Fibroblast of upper back skin (primary cell): Measurements from ENCODE around the gene TMEM171.

ENCODE experiments used
- DNase-seq: peaks from one replicate; pipeline ENCODE4 v3.0.0-alpha.2; 2013

TMEM171 gene

GRCh38 chr5:73153513-73153912, 33.1 kb downstream of the TMEM171 start:
- no peak for DNase-seq

DNA sequence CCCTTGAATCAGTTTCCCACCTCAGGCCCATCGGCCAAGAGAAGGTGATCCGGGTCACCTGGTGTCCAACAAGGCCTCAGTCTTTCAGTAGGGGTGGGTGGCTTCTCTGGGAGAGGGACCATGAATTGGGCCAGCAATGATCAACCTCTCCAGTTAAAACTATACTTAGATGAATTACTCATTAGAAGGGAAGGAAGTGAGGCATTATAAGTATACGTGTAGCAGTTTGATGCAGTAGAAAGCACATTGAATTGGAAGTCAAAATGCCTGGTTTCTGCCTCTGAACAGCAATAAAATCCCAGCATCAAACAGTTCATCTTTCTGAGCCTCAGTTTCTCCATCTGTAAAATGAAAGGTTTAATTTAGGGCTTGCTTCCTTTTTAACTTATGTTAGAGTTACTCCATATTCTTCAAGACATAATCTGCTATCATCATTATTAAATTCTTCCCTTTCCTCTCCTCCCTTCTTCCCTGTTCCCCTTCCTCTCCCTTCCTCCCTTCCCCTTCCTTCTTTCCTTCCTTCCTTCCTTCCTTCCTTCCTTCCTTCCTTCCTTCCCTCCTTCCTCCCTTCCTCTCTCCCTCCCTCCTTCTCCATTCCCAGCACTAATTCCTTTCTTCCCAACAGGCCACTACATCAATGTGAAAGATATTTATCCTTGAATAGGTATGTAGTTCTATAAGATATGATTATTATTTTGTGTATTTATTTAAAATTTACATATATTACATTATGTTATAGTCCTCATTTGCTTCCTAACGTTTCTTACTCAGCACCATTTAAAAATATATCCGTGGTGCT, 34.0 kb downstream of the TMEM171 start:
- DNase-seq, result no peak

- DNase-seq, result peak; percentile 86
Observed at GRCh38 chr5:73155271-73156222, 35.2 kb downstream of the TMEM171 start.

DNA sequence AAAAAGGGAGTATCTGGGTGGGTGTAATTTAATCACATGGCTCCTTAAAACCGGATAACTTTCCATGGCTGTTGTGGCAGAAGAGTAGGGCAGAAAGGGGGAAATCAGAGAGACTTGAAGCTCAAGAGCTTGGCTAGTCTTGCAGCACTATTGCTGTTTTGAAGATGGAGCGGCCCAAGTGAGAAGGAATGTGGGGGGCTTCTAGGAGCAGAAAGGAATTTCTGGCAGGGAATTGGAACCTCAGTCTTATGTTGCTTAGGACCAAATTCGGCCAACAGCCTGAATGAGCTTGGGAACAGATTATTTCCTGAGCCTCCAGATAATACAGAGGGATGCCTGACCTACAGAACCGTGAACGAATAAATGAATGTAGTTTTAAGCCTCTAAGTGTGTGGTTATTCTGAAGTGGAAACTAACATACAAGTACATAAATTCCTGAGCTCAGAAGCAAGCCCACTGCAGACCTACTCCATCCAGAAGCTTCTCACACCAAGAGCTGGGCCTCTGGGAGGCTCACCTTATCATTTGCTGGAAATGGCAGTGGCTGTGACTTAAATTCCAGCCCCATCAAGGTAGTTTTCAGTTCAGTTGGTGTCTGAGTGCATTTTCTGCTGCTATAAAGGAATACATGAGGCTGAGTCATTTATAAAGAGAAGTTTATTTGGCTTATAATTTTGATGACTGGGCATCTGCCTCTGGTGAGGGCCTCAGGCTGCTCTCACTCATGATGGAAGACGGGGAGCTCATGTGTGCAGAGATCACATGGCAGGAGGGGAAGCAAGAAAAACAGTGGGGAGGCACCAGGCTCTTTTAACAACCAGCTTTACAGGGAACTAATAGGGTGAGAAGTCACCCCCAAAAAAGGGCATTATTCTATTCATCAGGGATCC, 37.3 kb downstream of the TMEM171 start:
- peak; percentile 30 for DNase-seq

- DNase-seq, result no peak
Observed at GRCh38 chr5:73158313-73158712, 37.9 kb downstream of the TMEM171 start.

DNA sequence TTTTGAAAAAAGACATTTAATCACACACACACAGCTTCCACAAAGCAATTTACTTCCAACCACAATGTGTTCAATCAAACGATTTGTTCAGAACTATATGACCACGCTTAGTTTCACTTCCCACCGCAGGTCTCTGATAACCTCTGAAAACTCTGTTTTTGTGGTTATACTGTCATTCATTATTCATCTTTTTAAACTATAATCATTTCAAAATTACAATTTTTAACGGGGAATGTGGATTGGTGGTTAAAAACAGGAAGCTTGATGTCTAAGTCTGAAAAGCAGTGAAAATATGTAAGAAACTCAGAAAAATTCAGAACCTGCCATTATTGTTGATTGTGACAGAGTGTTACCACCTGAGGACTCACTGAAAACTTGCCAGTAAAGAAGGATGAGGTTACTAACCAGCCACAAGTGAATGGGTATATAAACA, 39.9 kb downstream of the TMEM171 start:
- DNase-seq, result no peak

- no peak for DNase-seq
Observed at GRCh38 chr5:73170522-73170921, 50.1 kb downstream of the TMEM171 start.

GRCh38 chr5:73171495-73171894, 51.1 kb downstream of the TMEM171 start:
- DNase-seq, result no peak

GRCh38 chr5:73172951-73173350, 52.6 kb downstream of the TMEM171 start, which contains the start of gene TMEM174:
TMEM174 (plus strand) TSS chr5:73173193; CDS start chr5:73173244, 51 bp downstream.
- no peak for DNase-seq

- no peak for DNase-seq
Observed at GRCh38 chr5:73174100-73174815, 53.9 kb downstream of the TMEM171 start.

DNA sequence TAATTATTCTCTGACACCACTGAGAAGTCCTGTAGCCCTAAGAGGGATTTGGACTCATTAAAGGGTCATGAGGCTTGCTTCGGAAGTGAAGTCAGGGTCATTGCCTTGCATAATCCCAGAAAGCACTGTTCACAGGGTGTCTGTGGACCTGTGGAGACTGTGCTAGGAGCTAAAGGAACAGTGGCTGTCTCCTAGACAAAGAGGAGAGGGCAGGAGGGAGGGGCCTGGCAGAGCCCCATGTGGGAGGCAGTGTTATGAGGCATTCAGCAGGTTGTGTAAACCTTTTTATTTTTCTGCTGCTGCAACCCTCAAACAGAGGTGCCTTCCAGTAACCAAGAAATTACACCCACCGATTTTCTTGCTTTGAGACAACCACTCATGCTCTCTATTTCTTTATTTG, 55.9 kb downstream of the TMEM171 start:
- no peak for DNase-seq

DNA sequence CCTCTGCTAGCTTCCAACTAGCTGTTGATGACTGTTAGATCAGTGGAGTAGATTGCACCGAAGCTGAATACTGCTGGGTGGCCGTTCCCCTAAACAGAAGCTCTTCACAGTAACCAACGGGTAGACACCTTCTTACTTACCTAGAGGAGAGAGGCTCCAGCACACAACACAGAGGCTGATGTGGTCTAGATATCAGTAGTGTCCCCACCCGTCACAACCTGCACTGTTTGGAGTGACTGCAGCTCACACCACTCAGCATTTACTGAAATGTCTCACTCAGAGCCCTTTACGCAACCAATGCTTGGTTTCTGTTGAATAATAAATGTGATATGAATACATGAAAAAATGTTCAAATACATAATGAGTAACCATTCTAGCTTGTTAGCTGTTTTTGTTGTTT, 57.9 kb downstream of the TMEM171 start:
- DNase-seq, result no peak

- DNase-seq, result no peak
Observed at GRCh38 chr5:73179730-73180129, 59.4 kb downstream of the TMEM171 start.

DNA sequence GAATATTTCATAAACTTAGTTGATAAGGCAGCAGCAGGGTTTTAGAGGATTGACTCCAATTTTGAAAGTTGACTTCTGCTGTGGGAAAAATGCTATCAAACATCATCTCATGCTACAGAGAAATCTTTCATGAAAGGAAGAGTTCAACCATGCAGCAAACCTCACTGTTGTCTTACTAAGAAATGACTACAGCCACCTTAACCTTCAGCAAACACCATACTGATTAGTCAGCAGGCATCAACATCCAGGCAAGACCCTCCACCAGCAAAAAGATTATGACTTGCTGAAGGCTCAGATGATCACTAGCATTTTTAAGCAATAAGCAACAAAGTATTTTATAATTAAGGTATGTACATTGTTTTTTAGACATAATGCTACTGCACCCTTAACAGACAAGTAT, 60.2 kb downstream of the TMEM171 start:
- peak; percentile 64 for DNase-seq
